ENCODE results near the gene SGMS1.
"Not testable (repeated sequence)": the region's sequence is repeated elsewhere in the genome, so short reads cannot be mapped to it uniquely, and the experiment has no call there.

The SGMS1 gene

DNA sequence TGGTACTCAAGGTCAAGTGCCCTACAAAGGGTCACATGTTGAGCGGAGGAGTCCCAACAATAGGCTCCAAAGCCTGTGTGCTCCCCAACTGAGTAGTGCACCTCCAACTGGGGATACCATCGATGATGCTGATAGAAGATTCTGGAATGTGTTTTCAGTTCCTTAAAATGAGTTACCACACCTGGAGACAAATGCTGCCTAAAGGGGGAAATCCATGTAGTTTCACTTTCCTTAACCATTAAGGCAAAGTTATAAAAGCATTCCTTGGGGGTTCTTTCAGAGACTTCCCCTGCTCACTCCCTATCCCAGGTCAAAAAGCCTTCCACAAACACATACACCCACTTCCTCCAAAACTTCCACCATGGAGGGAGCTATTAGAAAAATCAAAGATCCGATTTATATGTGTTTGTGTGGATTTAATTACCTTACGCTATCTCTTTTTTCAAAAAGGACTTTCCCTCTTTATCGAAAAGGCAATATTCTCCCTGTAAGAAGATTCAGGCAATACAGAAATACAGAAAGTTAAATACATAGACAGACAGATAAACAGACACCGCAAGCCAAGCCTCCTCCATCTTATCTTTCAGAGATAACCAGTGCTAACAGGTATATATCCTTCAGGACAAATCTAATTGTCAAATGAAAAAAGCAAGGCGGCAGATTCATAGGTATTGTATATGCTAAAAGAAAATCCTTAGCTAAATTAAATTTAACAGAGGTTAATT is 236.6 kb downstream of the SGMS1 start:
- no peak overlapping the region for H3K4me3 ChIP-seq (ENCODE audit: low read length)
- no peak for TF ChIP-seq ZNF274 (IDR thresholded peaks at IDR 0.05; ENCODE audit: low read depth, low read length)

DNA sequence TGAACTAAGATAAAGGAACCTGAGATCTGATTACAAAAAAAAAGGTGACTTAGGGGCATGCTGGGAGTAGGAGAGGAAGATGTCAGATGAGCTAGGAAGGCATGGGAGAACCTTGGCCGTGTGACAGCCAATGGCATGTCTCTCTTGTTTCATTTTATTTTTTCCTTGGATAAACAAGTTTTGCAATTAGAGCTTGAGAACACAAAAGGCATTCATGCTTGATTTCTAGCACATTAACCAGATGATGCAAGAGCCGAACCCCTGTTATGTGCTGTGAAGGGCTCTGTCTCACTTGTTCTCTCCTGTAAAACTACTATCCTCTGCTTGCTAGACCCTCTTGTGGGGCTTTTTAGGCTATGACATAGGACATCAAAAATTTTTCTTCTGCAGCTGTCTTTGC is 238.1 kb downstream of the SGMS1 start:
- no peak overlapping the region for H3K4me3 ChIP-seq (ENCODE audit: low read length)
- no peak for TF ChIP-seq ZNF274 (IDR thresholded peaks at IDR 0.05; ENCODE audit: low read depth, low read length)

DNA sequence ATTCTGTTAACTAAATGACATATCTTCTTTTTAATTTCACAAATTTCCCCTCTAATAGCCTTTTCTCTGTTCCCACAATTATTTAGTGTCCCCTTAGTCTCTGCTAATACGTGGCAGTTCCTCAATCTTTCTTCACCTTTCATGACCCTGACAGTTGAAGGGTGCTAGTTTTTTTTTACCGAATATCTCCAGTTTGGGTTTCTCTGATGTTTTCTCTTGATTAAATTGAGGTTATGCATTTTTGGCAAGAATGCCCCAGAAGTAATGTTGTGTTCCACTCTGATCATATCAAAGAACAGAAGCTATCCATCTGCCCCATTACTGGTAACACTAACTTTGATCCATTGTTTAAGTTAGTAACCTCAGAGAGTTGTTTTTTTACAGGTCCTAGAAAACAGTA is 238.9 kb downstream of the SGMS1 start:
- no peak for TF ChIP-seq ZNF274 (IDR thresholded peaks at IDR 0.05; ENCODE audit: low read depth, low read length)
- no peak overlapping the region for H3K4me3 ChIP-seq (ENCODE audit: low read length)

DNA sequence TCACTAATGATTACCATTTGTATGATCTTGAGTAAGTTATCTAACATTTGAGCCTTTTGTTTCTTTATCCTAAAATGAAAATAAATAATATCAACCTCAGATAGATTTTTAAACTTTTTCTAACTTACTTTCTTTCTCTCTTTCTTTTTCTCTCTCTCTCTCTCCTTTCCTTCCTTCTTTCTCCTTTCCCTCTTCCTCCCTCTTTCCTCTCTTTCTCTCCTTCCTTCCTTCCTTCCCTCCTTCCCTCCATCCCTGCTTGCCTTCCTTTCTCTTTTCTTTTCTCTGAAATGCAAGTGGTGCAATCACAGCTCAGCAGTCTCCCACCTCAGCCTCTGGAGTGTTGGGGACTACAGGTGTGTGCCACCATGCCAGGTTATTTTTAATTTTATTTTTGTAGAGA is 239.5 kb downstream of the SGMS1 start:
- no peak for TF ChIP-seq ZNF274 (IDR thresholded peaks at IDR 0.05; ENCODE audit: low read depth, low read length)

DNA sequence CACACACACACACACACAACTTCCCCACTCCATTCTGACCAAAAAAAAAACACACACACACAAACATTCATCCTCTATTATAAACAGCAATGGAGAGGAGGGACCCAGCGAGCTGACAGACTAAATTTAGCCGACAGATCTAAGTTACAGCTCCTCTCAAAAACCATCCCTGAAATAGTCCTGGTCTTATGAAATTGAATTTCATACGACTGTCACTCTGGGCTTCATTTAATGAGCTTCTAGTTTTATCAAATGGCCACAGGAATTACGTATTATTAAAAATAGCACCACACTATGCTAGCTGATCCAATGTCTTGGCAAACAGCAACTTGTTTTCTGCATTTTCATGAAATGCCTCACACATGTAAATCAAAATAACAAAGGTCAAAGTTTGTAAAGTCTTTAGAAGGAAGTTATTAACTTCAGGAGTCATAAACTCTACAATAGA is 241.2 kb downstream of the SGMS1 start:
- TF ChIP-seq ZNF274 (IDR thresholded peaks at IDR 0.05; ENCODE audit: low read depth, low read length): no peak
- no peak overlapping the region for H3K4me3 ChIP-seq (ENCODE audit: low read length)

More for the DNA sequence above, 239.5 kb downstream of the SGMS1 start:
- no peak overlapping the region for H3K4me3 ChIP-seq (ENCODE audit: low read length)

DNA sequence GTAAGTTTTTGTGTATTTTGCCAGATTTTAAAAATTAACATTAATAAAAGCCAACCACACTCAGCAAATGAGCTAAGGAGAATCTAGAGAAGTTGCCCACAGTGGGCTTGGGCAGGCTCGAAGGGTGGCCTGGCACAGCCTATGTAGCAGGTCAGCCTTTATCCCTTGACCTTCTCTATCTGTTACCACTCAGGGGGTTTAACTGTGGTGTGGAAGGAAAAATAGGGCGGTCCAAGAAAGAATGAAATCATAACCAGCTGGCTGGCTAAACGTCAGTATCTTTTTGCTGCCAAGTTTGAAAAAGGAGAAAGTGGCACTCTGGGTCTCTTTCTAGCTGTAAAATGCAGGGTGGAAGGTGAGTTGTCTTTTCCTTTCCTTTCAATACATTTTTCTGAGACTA is 242.1 kb downstream of the SGMS1 start:
- TF ChIP-seq ZNF274 (IDR thresholded peaks at IDR 0.05; ENCODE audit: low read depth, low read length): no peak
- H3K4me3 ChIP-seq (ENCODE audit: low read length): no peak overlapping the region

DNA sequence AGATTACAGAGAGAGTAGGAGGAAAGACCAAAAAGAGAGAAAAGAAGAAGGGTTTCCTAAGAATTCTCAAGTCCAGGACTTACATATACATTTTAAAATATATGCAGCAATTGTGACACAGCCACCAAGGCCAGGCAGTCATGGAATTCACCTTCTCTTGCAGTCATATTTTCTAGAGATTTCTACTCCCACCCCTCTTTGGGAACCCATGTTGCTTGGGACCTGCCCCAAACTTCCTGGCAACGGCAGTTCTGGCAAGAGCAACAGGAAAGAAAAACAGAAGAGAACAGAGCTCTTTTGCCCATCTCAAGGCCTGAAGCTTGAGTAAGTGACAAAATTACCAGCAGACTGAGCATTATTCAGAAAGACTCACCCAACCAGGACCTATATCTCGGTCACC is 244.1 kb downstream of the SGMS1 start:
- no peak overlapping the region for H3K4me3 ChIP-seq (ENCODE audit: low read length)
- no peak for TF ChIP-seq ZNF274 (IDR thresholded peaks at IDR 0.05; ENCODE audit: low read depth, low read length)

DNA sequence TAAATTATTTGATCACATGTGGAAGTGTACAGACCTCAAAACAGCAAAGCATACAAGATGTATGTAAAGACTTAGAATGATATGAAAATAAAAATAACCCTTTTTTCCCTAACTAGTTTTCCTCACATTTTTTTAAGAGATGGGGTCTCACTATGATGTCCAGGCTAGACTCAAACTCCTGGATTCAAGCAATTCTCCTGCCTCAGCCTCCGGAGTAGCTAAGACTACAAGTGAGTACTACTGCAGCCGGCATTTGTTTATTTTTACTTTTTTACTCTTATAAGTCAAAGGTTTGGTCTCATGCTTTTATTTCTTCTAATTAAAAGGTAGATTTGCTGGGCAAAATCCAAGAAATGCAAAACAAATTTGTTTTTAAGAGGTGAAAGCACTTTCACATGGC is 248.0 kb downstream of the SGMS1 start:
- H3K4me3 ChIP-seq (ENCODE audit: low read length): peak overlapping the region; percentile 34; the same call in 1 of the 2 replicates
- TF ChIP-seq ZNF274 (IDR thresholded peaks at IDR 0.05; ENCODE audit: low read depth, low read length): no peak

DNA sequence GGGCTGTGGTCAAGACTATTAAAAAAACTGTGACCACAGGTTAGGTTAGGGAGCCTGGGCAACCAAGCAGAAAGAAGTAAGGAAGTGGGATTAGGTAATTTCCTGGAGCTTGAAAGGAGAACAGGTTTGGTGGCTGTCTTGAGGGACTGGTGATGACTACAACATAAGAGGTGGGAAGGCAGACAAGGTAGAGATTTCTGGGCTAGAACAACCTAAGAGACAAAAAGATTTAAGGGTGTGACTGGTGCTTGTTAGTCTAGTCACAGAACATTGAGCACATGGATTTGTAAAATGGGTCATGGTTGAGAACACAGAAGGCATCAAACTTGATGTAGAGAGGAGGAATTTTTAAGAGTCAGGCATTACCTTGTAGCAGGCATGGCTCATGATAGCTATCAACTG is 248.7 kb downstream of the SGMS1 start:
- peak overlapping the region; percentile 34; the same call in 1 of the 2 replicates for H3K4me3 ChIP-seq (ENCODE audit: low read length)
- no peak for TF ChIP-seq ZNF274 (IDR thresholded peaks at IDR 0.05; ENCODE audit: low read depth, low read length)

DNA sequence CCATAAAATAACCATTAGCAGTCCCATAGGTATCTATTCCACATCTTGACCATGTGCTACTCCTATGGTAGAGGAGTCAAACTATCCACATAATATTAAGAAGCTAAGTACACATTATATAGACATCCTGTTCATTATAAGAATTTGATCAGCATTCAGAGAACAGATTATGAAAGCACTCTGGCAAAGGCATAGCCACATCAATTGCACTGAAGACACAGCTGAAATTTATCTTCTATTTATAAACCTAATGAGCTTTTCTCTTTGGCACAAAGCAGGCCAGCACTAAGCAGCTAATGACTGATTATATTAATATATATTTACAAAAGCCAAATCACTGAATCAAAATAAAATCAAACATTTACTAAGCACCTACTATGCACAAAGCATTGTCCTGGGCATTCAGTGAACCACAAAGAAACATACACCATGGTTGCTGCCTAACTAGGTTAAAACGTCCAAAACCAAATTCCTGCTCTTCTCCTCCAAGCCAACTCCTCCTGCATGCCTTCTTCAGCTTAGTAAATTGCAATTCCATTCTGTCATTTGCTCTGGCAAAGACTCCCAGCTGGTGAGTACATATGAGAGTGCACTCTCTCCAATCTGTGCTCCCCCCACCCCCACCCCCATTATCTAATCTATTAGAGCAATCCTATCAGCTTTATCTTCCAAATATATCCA is 249.8 kb downstream of the SGMS1 start:
- no peak for TF ChIP-seq ZNF274 (IDR thresholded peaks at IDR 0.05; ENCODE audit: low read depth, low read length)
- no peak overlapping the region for H3K4me3 ChIP-seq (ENCODE audit: low read length)

DNA sequence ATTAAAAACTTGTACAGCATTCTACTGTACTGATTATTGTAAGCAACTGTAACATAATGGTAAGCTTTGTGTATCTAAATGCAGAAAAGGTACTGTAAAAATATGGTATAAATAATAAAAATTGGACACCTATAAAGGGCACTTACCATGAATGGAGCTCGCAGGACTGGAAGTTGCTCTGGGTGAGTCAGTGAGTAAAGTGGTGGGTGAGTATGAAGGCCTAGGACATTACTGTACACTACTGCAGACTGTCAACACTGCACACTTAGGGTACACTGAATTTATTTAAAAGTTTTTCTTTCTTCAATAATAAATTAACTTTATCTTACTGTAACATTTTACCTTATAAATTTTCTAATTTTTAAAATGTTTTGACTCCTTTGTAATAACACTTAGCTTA is 253.8 kb downstream of the SGMS1 start:
- H3K4me3 ChIP-seq (ENCODE audit: low read length): no peak overlapping the region
- TF ChIP-seq ZNF274 (IDR thresholded peaks at IDR 0.05; ENCODE audit: low read depth, low read length): no peak

DNA sequence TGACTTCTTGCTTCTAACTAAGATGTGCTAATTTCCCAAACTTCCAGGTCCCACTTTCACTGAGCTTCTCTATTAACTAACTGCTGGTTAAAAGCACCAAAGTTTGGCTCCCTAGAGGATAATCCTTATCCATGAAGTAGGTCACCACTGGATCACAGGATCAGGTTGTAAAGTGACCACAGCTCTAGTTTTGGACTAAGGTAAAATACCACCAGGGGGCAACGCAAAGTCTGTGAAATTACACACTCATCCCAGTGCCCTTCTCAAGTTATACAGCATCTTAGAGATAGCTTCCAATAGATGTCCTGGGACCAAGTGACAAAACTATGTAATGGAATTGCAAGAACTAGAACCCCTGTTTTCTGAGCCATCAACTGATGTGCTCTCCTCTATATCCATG is 256.0 kb downstream of the SGMS1 start:
- no peak overlapping the region for H3K4me3 ChIP-seq (ENCODE audit: low read length)
- TF ChIP-seq ZNF274 (IDR thresholded peaks at IDR 0.05; ENCODE audit: low read depth, low read length): no peak

DNA sequence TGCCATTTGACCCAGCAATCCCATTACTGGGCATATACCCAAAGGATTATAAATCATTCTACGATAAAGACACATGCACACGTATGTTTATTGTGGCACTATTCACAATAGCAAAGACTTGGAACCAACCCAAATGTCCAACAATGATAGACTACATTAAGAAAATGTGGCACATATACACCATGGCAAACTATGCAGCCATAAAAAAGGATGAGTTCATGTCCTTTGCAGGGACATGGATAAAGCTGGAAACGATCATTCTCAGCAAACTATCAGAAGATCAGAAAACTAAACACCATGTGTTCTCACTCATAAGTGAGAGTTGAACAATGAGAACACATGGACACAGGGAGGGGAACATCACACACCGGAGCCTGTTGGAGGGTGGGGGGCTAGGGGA is 257.3 kb downstream of the SGMS1 start:
- not testable (repeated sequence) for H3K4me3 ChIP-seq (ENCODE audit: low read length)

DNA sequence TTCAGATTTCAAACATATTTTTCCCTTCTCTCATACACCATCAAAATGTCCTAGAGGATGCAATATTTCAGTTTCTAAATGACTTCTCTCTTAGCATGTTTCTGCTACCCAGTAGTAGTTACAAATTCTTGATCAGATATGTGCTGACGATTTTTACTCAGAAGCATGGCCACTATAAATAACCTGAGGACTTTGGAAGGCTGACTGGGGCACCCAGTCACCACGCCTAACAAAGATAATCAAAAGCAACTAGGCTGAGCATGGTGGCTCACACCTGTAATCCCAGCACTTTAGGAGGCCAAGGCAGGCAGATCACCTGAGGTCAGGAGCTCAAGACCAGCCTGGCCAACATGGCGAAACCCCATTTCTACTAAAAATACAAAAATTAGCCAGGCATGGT is 259.0 kb downstream of the SGMS1 start:
- not testable (repeated sequence) for H3K4me3 ChIP-seq (ENCODE audit: low read length)

DNA sequence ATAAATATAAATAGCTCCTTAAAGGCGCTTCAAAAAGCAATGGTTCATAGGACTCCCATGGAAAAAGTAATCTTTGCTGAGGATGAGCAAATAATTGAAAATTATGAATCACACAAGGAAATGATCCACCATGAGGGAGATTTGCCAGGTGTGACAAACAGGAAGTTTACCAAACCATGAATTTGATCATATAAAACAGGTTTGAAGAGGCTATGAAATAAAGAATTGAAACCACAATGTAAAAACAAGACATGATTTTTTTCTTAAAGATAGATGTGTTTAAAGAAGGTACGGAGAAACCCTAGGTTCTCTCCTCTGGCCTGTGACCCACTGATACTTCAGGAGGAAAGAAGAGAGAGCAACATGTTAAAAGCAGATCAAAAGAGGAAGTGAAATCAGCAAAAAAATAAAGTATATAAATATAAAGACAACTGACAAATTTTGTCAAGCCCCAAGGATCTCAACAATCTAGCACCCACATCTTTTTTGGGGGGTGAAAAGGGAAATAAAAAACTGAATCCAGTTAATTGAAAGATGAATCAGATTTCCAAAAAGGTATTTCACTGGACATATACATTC is 261.1 kb downstream of the SGMS1 start:
- no peak for TF ChIP-seq ZNF274 (IDR thresholded peaks at IDR 0.05; ENCODE audit: low read depth, low read length)

More for the DNA sequence above, 261.1 kb downstream of the SGMS1 start:
- H3K4me3 ChIP-seq (ENCODE audit: low read length): no peak overlapping the region
